Amygdala (tissue), 56 donors: ENCODE results near the gene YY1.
"Not testable (repeated sequence)": the region's sequence is repeated elsewhere in the genome, so short reads cannot be mapped to it uniquely, and the experiment has no call there.

Experiments
- DNase-seq, 56 donors: peaks; one replicate each; lab custom pipeline; 2025; lab: John Stamatoyannopoulos, UW

YY1 gene

GRCh38 chr14:100213587-100213955 lies 25.4 kb upstream of the YY1 start:
- DNase-seq = no peak

GRCh38 chr14:100213956-100214769 lies 24.8 kb upstream of the YY1 start:
- DNase-seq = peak in 43 of 56 donors; percentile 26 to 79 (median 49)

DNA sequence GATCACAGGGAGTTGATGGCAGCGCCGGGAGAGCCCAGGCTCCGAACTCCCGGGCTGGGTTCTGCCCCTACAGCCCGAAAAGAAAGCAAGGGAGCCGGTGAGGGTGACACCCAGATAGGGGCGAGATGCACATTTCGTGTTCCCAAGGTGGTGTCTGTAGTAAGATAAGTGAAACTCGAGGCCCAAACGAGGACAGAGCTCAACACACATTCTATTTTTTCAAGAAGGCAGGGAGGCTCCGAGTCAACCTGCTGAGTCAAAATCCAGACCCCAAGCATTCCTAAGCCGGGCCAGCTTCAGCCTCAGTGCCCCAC lies 24.2 kb upstream of the YY1 start:
- no peak for DNase-seq

DNA sequence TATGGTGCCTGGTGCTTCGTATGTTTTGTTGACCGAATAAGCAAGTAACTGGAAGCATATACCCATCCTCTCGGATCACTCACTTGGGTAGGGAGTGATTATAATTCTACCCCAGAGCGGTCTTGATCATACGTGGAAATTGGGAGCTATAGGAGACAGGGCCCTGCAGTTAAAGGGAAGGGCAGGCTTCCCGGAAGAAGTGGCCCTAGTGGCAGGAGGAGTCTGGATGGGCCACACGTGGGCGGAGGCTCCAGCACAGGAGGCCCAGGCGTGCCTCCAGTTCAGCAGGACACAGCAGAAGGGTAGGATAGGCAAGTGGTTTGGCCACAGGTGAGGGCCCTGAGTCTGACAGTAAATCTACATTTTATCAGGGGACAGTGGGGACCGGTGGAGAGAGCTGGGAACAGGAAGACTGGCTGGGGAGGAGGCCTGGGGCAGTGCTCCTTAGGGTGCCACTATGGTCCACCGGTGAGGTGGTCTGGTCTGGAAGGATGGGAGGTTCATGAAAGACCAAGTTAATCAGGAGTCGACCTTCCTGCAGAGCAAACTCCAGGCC lies 23.5 kb upstream of the YY1 start:
- no peak for DNase-seq

DNA sequence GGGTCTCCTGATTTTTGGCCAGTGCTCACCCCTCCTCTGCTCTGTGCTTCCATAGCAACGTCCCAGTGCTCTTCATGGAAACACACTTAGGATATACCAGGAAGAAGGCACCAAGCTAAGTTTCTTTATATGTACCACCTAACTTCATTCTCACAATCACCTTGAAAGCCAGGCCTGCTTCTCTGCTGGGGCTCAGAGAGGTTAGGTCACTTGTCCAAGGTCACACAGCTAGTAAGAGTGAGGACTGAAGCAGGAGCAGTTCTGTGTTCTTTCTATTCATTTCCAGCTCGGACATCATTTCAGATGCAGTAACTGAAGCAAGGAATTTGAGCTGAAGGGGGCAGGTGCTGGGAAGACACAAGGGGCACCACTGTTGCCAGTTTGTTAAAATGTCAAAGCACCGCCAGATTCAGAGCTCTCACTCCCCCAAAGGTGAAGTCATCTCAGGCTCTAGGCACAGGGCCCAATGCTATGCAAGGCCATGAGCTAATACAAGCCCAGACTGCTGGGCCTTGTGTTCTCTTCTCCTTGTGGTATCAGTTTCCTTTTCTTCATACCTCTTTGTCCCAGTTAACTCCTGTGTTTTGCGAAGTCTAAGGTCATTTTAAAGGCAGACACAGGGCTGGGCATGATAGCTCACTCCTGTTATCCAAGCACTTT lies 19.7 kb upstream of the YY1 start:
- DNase-seq = no peak

DNA sequence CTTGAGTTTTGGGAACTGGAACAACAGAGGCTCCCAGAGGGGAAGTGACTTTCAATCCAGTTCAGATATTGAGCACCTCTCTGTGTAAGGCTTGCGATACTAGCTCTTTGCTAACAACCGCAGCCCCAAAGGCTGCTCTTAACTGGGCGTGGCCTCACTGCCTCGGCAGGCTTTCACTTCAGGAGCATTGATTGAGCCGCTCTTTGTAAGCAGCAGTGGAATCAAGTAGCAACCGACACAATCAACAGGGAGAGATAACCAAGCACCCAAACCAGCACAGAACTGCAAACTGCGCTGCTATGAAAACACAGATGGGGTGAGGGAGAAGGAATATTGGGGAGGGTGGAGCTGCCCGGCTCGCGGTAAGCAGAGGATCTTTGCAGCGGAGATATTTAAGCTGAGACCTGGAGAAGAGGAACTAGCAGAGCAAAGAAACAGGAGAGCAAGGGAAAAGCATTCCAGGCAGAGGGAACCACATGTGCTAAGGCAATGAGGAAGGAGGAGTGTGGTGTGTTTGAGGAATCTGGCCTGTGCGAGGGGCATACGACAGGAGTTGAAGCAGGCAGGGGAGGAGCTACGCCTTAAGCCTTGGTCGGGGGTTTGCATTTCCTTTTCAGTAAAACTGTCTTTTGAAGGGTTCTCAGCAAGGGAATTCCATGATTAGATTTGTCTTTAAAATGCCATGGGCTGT lies 17.3 kb upstream of the YY1 start:
- peak in 11 of 56 donors; percentile 4 to 46 (median 11) for DNase-seq

DNA sequence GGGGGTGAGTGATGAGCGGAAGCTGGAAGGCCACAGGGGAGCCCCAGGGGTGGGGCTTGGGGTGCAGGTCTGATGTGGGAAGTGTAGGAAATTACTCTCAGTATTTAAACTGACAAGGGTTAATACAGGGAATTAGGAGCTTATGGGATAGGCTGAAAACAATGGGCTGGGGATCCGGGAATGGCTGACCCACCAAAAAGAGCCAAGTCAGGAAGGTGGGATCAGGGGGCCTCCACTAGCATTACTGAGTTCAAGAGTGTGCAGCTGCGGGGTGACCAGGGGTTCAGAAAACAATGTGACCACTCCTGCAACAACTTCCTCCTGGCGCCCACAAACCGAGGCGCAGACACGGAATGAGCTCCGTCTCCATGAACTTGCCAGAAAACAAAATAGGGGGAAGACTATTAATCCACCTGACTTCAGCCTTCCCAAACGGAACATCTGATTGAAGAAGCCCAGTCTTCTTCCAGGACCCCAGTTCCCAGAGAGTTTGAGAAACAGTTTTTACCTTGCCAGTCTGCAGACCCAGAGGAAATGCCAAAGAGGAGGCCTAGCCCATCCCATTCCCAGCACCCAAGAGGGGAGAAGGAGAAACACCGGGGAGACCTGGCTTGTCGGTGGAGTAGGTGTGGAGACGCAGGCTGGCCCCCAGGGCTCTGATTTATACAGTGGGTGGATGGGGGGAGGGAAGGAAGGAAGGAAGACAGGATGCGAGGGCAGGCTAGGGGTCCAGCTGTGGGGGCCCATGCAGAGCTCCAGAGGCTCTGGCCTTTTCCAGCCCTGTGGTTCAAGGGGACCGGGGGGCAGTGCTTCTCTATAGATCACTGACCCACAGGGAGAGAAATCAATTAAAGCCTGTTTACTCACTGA lies 16.5 kb upstream of the YY1 start:
- no peak for DNase-seq

GRCh38 chr14:100223332-100224201 lies 15.4 kb upstream of the YY1 start:
- DNase-seq = no peak

DNA sequence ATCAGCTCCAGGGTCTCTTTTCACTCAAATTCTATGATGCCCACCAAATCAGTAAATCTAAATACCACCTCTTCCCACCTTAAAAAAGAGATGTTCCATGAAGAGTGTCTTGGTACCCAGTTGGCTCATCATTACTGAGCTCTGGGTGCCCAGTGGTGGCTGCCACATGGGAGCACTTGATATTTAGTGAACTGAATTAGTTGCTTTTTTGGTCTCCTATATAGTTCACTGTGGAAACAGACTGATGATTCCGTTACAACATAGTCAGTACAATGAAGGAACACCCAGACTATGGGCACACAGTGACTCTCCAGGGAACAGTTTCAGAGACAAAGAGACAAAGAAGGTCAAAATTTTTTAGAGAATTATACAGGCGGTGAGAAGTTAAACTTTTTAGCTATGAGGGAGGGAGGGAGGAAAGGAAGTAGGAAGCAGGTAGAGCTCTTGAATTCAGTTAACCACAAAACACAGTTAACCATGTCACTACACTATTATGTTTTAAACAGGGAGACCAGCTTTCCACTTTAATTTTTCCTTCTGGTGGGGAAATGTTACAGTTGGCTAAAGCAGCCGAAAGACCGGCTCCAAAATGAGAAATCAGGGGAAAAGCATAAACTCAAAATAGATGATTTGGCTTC lies 14.6 kb upstream of the YY1 start:
- DNase-seq = no peak

GRCh38 chr14:100225169-100225568 lies 13.8 kb upstream of the YY1 start:
- no peak for DNase-seq

GRCh38 chr14:100230361-100230760 lies 8.6 kb upstream of the YY1 start:
- no peak for DNase-seq

GRCh38 chr14:100234511-100234910 lies 4.4 kb upstream of the YY1 start:
- no peak for DNase-seq

DNA sequence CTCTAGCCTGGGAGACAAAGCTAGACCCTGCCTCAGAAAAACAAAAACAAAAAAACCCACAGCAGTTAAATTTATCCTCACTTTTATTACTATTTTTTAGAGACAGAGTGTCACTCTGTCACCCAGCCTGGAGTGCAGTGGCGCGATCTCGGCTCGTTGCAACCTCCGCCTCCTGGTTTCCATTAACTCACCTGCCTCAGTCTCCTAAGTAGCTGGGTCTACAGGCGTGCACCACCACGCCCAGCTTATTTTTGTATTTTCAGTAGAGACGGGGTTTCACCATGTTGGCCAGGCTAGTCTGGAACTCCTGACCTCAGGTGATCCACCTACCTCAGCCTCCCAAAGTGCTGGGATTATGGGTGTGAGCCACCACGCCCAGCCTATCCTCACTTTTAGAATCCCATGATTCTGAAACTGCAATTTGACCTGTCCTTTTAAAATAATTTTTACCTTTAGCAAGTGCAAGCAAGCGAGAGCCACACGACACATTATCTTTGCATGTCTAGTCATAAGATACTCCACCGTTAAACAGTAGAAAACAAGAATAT lies 2.6 kb upstream of the YY1 start:
- DNase-seq = not testable (repeated sequence)

GRCh38 chr14:100236881-100237280 lies 2.1 kb upstream of the YY1 start:
- DNase-seq = no peak

GRCh38 chr14:100237735-100238418 lies 1.1 kb upstream of the YY1 start:
- peak in 17 of 56 donors; percentile 17 to 64 (median 38) for DNase-seq

- DNase-seq = peak in 5 of 56 donors; percentile 23 to 49 (median 42)
Observed at GRCh38 chr14:100239211-100239839, 381 bp downstream of the YY1 start.
